ENCODE measurements around the gene NEO1.

NEO1 gene

DNA sequence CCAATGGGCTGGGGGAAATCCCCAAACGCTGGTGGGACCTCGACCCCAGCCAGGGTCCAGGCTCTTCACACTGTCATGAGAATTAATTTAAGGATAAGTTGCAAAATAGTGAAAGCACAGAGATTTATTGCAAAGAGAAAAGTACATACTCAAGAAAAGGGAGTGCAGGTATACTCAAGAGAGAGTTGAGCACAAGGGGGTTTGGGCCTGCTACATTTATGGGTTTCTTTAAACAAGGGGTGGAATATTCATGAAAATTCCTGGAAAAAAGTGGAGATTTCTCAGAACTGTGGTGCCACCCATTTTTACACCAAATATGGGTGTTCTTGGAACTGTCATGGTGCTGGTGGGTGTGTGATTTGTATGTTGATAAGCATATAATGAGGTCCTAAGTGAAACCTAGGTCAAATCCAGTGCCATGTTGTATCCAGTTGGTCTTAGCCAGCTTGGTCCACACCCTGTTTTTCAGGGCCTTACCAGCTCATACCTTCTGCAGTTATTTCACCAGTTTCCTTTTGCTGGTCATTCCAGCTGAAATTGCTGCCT is 32.6 kb upstream of the NEO1 start:
- no peak for DNase-seq (ENCODE audit: low read depth)
- TF ChIP-seq, protein P1, sequence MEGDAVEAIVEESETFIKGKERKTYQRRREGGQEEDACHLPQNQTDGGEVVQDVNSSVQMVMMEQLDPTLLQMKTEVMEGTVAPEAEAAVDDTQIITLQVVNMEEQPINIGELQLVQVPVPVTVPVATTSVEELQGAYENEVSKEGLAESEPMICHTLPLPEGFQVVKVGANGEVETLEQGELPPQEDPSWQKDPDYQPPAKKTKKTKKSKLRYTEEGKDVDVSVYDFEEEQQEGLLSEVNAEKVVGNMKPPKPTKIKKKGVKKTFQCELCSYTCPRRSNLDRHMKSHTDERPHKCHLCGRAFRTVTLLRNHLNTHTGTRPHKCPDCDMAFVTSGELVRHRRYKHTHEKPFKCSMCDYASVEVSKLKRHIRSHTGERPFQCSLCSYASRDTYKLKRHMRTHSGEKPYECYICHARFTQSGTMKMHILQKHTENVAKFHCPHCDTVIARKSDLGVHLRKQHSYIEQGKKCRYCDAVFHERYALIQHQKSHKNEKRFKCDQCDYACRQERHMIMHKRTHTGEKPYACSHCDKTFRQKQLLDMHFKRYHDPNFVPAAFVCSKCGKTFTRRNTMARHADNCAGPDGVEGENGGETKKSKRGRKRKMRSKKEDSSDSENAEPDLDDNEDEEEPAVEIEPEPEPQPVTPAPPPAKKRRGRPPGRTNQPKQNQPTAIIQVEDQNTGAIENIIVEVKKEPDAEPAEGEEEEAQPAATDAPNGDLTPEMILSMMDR (IDR thresholded peaks at IDR 0.05; ENCODE audit: insufficient read depth, low read depth, low read length, missing control alignments) = no peak
- H3K4me3 ChIP-seq (ENCODE audit: low read length) = no peak overlapping the region

DNA sequence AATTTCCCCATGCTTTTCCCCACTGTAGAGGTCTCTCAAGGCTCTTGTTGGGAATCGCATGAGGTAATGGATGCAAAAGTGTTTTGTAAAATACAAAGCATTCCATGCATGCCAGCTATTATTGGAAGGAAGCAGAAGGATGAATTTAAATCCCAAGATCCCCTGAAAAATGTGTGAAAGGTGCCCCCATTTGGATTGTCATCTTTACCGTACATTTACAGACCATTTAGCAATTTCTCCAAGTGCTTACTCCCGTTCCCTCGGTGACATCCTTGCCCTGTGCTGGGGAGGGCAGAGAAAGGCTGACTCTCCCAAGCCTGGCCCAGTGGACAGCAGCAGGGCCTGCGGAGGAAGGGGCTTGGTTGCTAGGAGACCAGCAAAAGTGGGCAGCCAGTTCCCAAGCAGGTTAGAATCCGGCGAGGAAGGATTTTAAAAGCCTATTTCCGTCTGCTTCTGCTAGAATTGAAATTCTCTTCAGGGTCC is 31.1 kb upstream of the NEO1 start:
- TF ChIP-seq, protein P1 (IDR thresholded peaks at IDR 0.05; ENCODE audit: insufficient read depth, low read depth, low read length, missing control alignments) = no peak
- H3K4me3 ChIP-seq (ENCODE audit: low read length) = no peak overlapping the region
- no peak for DNase-seq (ENCODE audit: low read depth)

DNA sequence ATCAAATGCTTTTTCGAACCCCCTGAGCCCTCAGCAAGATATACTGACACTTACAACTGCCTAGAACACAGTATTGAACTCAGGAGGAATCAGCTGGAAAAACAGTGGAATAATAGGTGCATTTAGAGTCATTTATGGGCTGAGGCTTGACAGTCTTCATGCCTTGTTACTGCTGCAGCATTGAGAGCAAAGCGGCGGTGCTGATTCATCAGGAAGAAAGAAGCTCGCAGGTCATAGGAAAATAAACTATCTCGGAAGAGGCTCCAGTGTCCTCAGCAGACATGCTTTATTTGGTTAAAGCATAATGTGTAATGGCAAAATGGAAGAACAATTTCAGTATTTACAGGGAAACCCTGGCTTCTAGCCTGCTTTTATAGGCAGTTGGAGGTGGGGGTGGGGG is 30.1 kb upstream of the NEO1 start:
- no peak for DNase-seq (ENCODE audit: low read depth)
- H3K4me3 ChIP-seq (ENCODE audit: low read length) = no peak overlapping the region
- TF ChIP-seq, protein P1 (IDR thresholded peaks at IDR 0.05; ENCODE audit: insufficient read depth, low read depth, low read length, missing control alignments) = no peak

DNA sequence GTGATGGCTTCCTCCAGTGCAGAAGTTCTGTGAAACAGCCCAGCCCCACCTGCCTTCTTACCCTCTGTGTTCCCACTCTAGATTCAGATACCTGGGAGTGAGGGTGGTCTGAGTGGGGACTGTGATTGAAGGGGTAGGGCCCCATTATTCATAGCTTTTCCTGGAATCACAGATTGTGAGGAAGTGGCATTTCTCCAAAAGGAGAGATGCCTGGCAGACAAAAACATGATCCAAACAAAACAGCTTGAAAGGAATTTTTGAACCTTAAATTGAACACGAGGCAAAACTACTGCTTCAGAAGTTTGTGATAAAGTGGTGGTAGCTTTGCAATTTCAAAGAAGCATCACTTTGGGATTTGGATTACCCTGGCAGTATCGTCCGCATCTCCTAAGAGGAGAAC is 29.2 kb upstream of the NEO1 start:
- TF ChIP-seq, protein P1 (IDR thresholded peaks at IDR 0.05; ENCODE audit: insufficient read depth, low read depth, low read length, missing control alignments) = no peak
- no peak for DNase-seq (ENCODE audit: low read depth)
- no peak overlapping the region for H3K4me3 ChIP-seq (ENCODE audit: low read length)

DNA sequence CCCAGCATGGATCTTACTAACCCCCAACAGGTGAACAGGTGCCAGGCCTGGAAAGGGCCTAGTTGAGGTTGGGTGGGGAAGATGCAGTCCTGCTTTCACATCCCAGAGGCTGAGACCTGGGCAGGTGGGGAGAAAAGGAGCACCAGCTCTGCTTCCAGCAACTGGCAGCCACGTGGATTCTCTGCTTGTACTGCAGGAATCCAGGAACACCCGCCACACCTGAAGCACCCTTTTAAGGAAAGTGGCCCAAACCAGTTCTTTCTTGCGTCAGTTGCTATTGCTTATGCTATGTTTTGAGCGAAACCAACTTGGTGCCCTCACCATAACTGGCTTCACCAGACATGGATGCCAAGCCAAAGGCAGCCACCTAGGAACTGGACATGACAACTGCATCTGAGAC is 28.1 kb upstream of the NEO1 start:
- TF ChIP-seq, protein P1 (IDR thresholded peaks at IDR 0.05; ENCODE audit: insufficient read depth, low read depth, low read length, missing control alignments) = no peak
- DNase-seq (ENCODE audit: low read depth) = peak; percentile 8
- H3K4me3 ChIP-seq (ENCODE audit: low read length) = no peak overlapping the region

DNA sequence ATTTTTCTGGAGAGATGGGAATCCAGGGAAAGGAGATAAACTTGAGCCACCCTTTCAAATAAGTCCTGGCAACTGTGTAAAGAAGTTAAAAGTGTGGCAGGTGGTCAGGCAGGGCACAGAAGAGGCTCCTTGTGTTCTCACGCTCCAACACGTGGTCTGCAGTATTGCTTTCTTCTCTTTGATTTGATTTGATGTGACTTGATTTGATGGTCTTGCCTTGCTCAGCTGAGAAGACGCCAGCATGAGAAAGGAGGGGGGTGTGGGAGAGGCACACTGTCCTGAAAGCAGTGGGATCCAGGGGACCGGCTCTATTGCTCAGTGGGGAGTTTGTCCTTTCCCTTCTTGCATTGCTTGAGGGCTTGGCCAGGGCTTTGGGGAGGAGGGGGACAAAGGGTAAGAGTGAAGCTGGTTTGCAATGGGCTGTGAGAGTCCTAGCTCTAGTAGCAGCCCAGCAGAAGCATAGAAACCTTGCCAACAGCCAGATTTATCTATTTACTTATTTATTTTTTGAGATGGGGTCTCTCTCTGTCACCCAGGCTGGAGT is 25.7 kb upstream of the NEO1 start:
- no peak overlapping the region for H3K4me3 ChIP-seq (ENCODE audit: low read length)
- TF ChIP-seq, protein P1 (IDR thresholded peaks at IDR 0.05; ENCODE audit: insufficient read depth, low read depth, low read length, missing control alignments) = no peak
- DNase-seq (ENCODE audit: low read depth) = no peak

DNA sequence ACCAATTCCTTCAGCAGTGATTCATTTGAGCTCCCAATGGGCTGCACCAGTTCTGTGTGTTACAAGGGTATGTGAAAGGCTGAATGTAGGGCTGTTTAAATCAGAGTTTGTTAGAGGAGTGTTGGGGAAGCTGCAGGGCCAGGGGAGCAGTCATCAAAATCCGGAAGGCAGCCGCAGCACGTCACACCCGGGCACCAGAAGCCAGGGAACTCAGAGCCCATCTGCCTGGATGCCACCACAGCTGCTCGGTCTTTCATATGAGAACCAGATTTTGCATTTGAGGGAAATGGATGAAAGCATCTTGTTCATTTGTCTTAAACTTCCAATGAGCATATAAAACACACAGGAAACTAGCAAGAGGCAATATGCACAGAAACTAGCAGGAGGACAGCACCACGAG is 24.2 kb upstream of the NEO1 start:
- no peak overlapping the region for H3K4me3 ChIP-seq (ENCODE audit: low read length)
- DNase-seq (ENCODE audit: low read depth) = no peak
- TF ChIP-seq, protein P1 (IDR thresholded peaks at IDR 0.05; ENCODE audit: insufficient read depth, low read depth, low read length, missing control alignments) = no peak

All from epithelial cell of esophagus (primary cell).